HG02981 (cell line): Measurements from ENCODE around the gene STRN3.

ENCODE experiments used
- ATAC-seq: cut with Tn5 transposase; IDR thresholded peaks from one replicate; pipeline ENCODE4 v1.9.1; 2021; ENCODE audit warnings: mild to moderate bottlenecking, moderate library complexity; ENCODE audit not compliant: unreplicated experiment

Gene STRN3

DNA sequence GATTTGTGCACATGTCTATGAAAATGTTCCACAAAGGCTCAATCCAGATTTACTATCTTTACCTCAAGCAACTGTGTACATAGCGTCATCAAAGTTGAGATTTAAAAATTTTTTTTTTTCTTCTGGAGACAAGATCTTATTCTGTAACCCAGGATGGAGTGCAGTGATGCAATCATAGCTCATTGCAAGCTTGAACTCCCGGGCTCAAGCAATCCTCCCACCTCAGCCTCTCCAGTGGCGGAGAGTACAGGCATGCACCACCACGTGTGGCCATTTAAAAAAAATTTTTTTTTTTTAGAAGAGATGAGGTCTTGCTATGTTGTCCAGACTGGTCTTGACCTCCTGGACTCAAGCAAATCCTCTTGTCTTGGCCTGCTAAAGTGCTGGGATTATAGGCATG is 149.5 kb downstream of the STRN3 start:
- ATAC-seq: no peak

DNA sequence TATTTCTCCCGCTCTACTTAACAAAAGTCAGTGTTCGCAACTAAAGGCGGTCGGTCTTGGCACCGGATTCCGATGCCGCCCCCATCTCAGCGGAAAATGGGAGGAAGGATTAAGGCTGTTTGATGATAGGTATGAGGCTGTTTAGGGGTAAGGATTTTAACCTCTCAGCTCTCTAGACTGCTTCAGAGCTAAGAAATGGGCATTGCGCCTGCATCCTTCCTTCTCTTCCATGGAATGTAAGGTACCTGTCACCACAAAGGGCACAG is 150.5 kb downstream of the STRN3 start:
- no peak for ATAC-seq

GRCh38 chr14:30874999-30875787 is 151.0 kb downstream of the STRN3 start:
- peak; percentile 21 for ATAC-seq

- ATAC-seq: peak; percentile 67
Observed at GRCh38 chr14:30874120-30874998, 151.8 kb downstream of the STRN3 start, which contains the start of gene COCH. Gene COCH (plus strand): TSS chr14:30874559. CDS start chr14:30874939, 380 bp downstream.

DNA sequence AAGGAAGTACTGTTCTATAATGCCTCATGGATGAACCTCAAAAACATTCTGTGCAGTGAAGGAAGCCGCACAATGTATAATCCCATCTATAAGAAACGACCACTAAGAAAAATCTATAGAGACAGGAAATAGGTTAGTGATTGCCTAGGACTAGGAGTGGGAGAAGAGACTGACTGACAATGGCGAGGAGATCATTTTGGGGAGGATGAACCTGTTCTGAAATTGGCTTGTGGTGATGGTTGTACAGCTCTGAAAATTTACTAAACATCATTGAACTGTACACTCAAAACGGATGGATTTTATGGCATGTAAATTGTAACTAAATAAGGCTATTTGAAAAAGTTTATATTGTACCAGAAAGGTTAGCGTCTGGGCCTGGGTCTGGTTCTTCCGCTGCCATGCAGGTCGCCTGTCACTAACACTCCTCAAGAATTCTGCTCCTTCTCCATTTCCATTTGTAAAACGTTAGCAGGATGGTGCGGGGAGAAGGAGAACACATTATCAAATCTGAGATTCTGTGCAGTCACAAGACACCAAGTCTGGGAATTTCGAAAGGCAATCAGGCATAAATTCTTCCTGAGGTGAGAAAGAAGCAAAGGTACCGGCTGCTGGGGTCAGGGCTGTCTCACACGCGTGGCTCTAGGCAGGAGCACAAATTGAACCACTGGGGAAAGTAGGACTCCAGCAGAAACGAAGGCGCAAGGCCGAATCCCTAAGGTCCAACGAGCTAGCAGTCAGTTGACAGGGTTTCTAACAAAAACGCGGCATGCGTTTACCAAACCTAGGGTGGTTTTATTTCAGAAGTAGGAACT is 152.7 kb downstream of the STRN3 start:
- no peak for ATAC-seq

- no peak for ATAC-seq
Observed at GRCh38 chr14:30872602-30873001, 153.6 kb downstream of the STRN3 start.

GRCh38 chr14:30869551-30870155 is 156.5 kb downstream of the STRN3 start:
- ATAC-seq: no peak

DNA sequence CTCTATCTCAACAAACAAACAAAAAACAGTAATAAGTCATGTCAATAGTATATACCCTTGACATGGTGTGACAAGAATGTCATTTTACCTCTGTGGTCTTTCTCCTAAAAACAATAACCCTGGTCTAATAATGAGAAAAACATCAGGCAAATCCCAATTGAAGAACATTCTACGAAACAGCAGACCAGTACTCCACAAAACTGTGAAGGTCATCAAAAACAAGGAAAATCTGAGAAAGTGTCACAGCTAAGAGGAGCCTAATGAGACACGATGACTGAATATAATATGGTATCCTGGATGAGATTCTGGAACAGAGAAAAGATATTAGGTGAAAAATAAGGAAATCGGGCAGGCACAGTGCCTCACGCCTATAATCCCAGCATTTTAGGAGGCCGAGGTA is 157.4 kb downstream of the STRN3 start:
- no peak for ATAC-seq

DNA sequence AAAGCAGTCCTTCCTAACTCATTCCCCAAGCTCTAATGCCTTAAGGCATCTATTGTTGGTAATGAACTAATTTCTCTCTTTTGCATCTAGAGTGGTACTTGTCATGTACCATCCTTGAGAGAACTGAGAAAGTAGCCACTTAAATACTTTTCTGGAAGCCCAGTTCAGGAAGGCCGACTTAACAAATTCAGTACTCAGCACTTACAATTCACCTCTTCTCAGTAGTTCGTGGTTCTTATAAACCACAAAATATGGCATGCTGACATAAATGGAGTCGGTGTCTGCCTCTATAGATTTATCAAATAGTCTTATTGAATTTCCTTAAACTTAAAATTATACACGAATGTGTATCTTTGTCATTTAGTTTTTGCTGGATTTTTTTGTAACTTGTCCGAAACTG is 161.2 kb downstream of the STRN3 start:
- ATAC-seq: no peak

- ATAC-seq: no peak
Observed at GRCh38 chr14:30861200-30861599, 165.0 kb downstream of the STRN3 start.

- peak; percentile 57 for ATAC-seq
Observed at GRCh38 chr14:30855345-30856037, 170.7 kb downstream of the STRN3 start.

DNA sequence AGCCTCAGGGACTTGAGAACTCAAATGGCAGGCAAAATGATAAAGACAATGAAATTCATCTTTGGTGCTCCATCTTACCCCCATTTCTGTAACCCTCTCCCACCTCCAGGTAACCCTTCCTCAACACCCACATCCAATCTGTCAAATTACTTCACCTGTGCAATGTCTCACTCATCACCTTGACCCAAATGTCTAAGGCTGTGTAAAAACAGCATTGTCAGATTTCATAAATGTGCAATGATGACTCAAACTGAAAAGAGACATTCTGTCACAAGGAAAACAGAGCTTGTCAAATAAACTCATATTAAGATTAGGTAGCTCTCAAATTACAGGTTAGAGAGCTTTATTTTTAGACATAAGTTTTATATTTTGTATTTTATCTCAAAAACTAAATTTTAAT is 171.7 kb downstream of the STRN3 start:
- peak; percentile 49 for ATAC-seq

DNA sequence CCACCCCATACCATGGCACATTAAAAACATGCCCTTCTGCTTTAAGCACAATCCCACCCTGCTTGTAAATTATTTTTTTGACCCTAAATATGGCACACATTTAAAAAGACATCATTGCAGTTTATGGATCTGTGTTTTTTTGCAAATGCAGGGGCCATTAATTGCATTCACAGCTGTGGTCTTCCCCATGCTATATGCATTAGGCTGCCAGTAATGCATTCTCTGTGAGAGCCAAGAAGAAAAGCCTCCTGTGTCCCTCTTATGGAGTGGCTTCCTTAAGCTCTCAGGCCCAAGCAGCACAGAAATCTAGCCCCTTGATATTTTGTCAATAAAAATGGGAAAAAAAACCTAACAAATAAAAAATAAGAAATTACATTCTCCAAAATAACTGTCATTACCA is 172.2 kb downstream of the STRN3 start:
- no peak for ATAC-seq

GRCh38 chr14:30849983-30850382 is 176.2 kb downstream of the STRN3 start:
- no peak for ATAC-seq

DNA sequence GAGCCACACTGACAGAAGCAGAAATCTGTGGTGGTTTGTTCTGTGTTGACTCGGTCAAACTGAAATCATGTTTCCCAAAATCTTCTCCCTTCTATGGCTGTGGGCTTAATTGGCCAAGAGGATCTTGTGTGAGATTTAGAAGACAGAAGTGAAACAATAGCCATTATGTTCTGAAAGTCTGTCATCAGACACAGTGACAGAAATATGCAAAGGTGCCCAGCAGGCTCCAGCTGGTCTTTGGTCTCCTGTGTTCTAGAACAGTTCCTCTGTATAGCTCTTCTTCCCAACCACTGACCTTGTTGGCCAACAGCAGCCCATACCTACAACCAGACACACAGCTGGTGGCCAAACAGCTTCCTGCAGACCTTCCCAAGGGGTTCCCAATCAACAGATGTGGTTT is 176.8 kb downstream of the STRN3 start:
- peak; percentile 91 for ATAC-seq

DNA sequence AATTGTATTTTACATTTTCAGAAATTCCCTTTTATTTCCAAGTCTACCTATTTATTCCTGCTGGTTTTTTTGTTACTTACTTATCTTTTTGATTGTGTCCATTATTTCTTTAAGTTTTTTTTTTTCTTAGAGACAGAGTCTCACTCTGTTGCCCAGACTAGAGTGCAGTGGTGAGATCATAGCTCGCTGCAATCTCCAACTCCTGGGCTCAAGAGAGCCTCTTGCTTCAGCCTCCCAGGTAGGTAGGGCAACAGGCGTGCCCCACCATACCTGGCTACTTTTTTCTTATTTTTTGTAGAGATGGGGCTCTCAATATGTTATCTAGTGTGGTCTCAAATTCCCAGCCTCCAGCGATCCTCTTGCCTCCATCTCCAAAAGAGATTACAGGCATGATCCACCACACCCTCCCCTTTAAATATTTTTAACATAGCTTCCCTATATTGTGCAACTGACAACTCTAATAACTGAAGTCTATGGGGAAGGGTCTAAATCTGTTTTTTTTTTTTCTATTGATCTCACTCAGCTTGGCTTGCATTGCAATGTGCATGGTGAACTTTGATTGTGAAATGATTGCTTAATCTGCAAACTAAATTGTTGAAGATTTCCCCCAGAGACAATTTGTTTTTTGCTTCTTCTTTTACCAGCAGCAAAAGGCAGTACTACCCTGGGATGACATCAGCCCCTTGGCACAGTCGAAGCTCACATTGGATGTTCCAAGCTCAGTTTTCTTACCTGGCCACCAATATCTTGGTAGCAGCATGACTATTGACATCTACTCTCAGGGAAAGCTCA is 177.5 kb downstream of the STRN3 start:
- ATAC-seq: no peak
